ENCODE data around the gene ETV6.

ETV6 gene

GRCh38 chr12:11834931-11835330 is 185.5 kb downstream of the ETV6 start:
- no peak for DNase-seq

- peak; percentile 54 for DNase-seq
Observed at GRCh38 chr12:11836282-11837151, 187.0 kb downstream of the ETV6 start.

GRCh38 chr12:11837216-11837934 is 187.9 kb downstream of the ETV6 start:
- DNase-seq = no peak

GRCh38 chr12:11838403-11838802 is 188.9 kb downstream of the ETV6 start:
- no peak for DNase-seq

GRCh38 chr12:11839091-11839641 is 189.7 kb downstream of the ETV6 start:
- no peak for DNase-seq

- no peak for DNase-seq
Observed at GRCh38 chr12:11840366-11840765, 190.9 kb downstream of the ETV6 start.

- no peak for DNase-seq
Observed at GRCh38 chr12:11846488-11846887, 197.0 kb downstream of the ETV6 start.

- DNase-seq = no peak
Observed at GRCh38 chr12:11847539-11847938, 198.1 kb downstream of the ETV6 start.

- DNase-seq = no peak
Observed at GRCh38 chr12:11849757-11850504, 200.5 kb downstream of the ETV6 start.

GRCh38 chr12:11853126-11853525 is 203.7 kb downstream of the ETV6 start:
- DNase-seq = no peak

GRCh38 chr12:11854011-11854499 is 204.6 kb downstream of the ETV6 start:
- DNase-seq = no peak

- DNase-seq = no peak
Observed at GRCh38 chr12:11855983-11856374, 206.5 kb downstream of the ETV6 start.

- no peak for DNase-seq
Observed at GRCh38 chr12:11856971-11857370, 207.5 kb downstream of the ETV6 start.

- DNase-seq = no peak
Observed at GRCh38 chr12:11859705-11860425, 210.4 kb downstream of the ETV6 start.

GRCh38 chr12:11861155-11861863 is 211.8 kb downstream of the ETV6 start:
- DNase-seq = no peak

- DNase-seq = no peak
Observed at GRCh38 chr12:11861864-11862600, 212.6 kb downstream of the ETV6 start.

- no peak for DNase-seq
Observed at GRCh38 chr12:11862798-11863197, 213.3 kb downstream of the ETV6 start.

- no peak for DNase-seq
Observed at GRCh38 chr12:11863478-11863906, 214.0 kb downstream of the ETV6 start.

GRCh38 chr12:11863988-11864387 is 214.5 kb downstream of the ETV6 start:
- DNase-seq = no peak

GRCh38 chr12:11865824-11866223 is 216.3 kb downstream of the ETV6 start:
- DNase-seq = no peak

- no peak for DNase-seq
Observed at GRCh38 chr12:11868027-11868426, 218.6 kb downstream of the ETV6 start.
